Smooth muscle cell (in vitro differentiated cells): ENCODE measurements around the gene CPS1. TPM values are rescaled to one million over a fixed set of nuclear protein-coding genes. Genes with fewer than 3 reads are reported as not detected.

Experiments
- DNase-seq: peaks from one replicate; lab custom pipeline; 2025; ENCODE audit not compliant: unreplicated experiment; lab: John Stamatoyannopoulos, UW
- H2AFZ ChIP-seq: fragments of 200-600 bp; sonication (generic); 2 replicates; pipeline ENCODE4 v1.6.0; 2016; ENCODE audit warnings: antibody characterized with exemption, low read depth, mild to moderate bottlenecking
- H3F3A ChIP-seq: fragments of 200-600 bp; sonication (generic); 2 replicates; pipeline ENCODE4 v1.6.0; 2017; ENCODE audit warnings: antibody characterized with exemption, low read depth
- H3K27ac ChIP-seq: fragments of 200-600 bp; sonication (generic); 2 replicates; pipeline ENCODE4 v1.5.1; 2016; ENCODE audit warnings: low read depth, mild to moderate bottlenecking
- H3K27me3 ChIP-seq: fragments of 200-600 bp; sonication (generic); 2 replicates; pipeline ENCODE4 v1.6.1; 2016; ENCODE audit warnings: low read depth, mild to moderate bottlenecking
- H3K36me3 ChIP-seq: fragments of 200-600 bp; sonication (generic); 2 replicates; pipeline ENCODE4 v1.5.1; 2016; ENCODE audit warnings: low read depth
- H3K4me1 ChIP-seq: fragments of 200-600 bp; sonication (generic); 2 replicates; pipeline ENCODE4 v1.5.1; 2016; ENCODE audit warnings: low read depth
- H3K4me2 ChIP-seq: fragments of 200-600 bp; sonication (generic); 2 replicates; pipeline ENCODE4 v1.6.0; 2016; ENCODE audit warnings: mild to moderate bottlenecking
- H3K4me3 ChIP-seq: fragments of 200-600 bp; sonication (generic); 2 replicates; pipeline ENCODE4 v1.5.1; 2016; ENCODE audit warnings: mild to moderate bottlenecking
- H3K79me2 ChIP-seq: fragments of 200-600 bp; sonication (generic); 2 replicates; pipeline ENCODE4 v1.6.0; 2016; ENCODE audit warnings: low read depth, mild to moderate bottlenecking
- H3K9ac ChIP-seq: fragments of 200-600 bp; sonication (generic); 2 replicates; pipeline ENCODE4 v1.6.0; 2016; ENCODE audit warnings: low read depth
- H3K9me3 ChIP-seq: fragments of 200-600 bp; sonication (generic); replicated peaks from 2 replicates; pipeline ENCODE4 v1.5.1; 2016; ENCODE audit warnings: low read depth
- H4K20me1 ChIP-seq: fragments of 200-600 bp; sonication (generic); 2 replicates; pipeline ENCODE4 v1.6.0; 2016; ENCODE audit warnings: low read depth
- CTCF ChIP-seq: fragments of 200-600 bp; sonication (generic); IDR thresholded peaks from 2 replicates; pipeline ENCODE4 v1.5.1; 2017; ENCODE audit warnings: borderline replicate concordance, mild to moderate bottlenecking, antibody characterized with exemption; ENCODE audit not compliant: insufficient read depth, poor library complexity, severe bottlenecking
- WGBS: methylation state at CpG from one replicate; pipeline ENCODE4 v1.1.7; 2016; ENCODE audit warnings: low lambda C conversion rate; 5-methylcytosine and 5-hydroxymethylcytosine counted together
- polyA plus RNA-seq: library from polyadenylated mRNA; unstranded; fragments of >200 nt; fragmentation: Nextera tagmentation; extraction: Ambion mirVana; gene quantifications from 2 replicates; pipeline ENCODE4 v1.2.1, GENCODE V29; 2016
- total RNA-seq: library from RNA; depleted of rRNA; stranded (reverse); fragments of >200 nt; gene quantifications from 2 replicates; pipeline ENCODE4 v1.2.3, GENCODE V29; 2014

CPS1 gene
- total and polyA plus RNA-seq, 2 experiments from 2014 or later = 0.63 to 8.3 TPM

DNA sequence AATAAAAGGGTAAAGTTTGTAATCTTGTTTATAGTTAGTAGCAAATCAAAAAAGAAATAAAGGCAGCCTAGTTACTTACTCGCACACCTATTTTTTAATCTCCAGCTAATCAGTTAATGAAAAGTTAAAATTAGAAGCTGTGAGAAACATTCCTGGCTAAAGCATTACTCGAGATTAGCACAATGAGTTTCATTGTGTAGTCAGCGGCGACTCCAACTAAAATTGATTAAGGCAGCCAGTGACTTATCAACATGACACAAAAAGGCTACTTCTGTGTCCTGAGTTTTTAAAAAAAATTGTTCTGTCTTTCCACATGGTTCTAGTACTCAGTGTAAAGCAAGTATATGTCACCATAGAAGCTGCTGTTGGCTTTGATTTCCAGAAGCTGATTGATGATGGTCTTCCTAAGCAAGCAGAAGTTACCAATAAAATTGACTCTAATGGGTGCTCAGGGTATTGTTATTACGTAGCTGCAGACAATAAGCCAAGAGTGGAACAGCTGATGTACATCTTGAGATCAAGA is 159.2 kb downstream of the CPS1 start:
- no peak for TF ChIP-seq CTCF
- DNase-seq = no peak
- Histone ChIP-seq H3K36me3 (no peaks in the 10 kb centered on the region), H3K9me3 (no peaks in the 10 kb centered on the region), H3K27ac (no peak overlapping the region), H3K27me3 (no peaks in the 10 kb centered on the region), H3K4me3 (no peak overlapping the region), H2AFZ (no peak overlapping the region), H3K4me1 (no peaks in the 10 kb centered on the region), H4K20me1 (no peaks in the 10 kb centered on the region), H3K9ac (no peak overlapping the region), H3K79me2 (no peaks in the 10 kb centered on the region), H3K4me2 (no peak overlapping the region), H3F3A (no peaks in the 10 kb centered on the region)
- WGBS = 69% methylated on average over 5 of the region's 5 CpGs

DNA sequence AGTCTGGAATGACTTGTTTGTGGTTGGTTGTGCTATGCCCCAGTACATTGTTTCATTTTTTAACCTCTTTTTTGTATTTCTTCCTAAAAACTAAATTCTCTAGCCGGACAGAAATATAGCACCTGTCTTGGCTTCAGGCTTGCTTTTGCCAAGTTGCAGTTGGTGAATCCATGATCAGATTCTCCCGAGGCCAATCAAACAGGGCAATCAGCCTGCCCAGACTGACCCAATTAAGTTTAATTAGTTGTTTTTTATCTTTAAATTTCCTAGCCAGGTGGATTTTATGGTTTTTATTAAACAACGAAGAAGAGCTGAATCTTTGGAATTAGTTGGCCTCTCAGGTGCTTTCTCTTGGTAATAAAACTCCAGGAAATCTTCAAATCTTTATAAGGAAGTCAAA is 162.1 kb downstream of the CPS1 start:
- H3K27ac ChIP-seq = no peak overlapping the region
- H3K4me1 ChIP-seq = no peaks in the 10 kb centered on the region
- no peaks in the 10 kb centered on the region for H4K20me1 ChIP-seq
- no peak for DNase-seq
- H3K9me3 ChIP-seq = no peaks in the 10 kb centered on the region
- H3K4me2 ChIP-seq = no peak overlapping the region
- H3K9ac ChIP-seq = no peak overlapping the region
- WGBS = 52% methylated on average over 3 of the region's 3 CpGs
- no peaks in the 10 kb centered on the region for H3F3A ChIP-seq
- H3K79me2 ChIP-seq = no peaks in the 10 kb centered on the region
- no peaks in the 10 kb centered on the region for H3K27me3 ChIP-seq
- TF ChIP-seq CTCF = no peak
- H2AFZ ChIP-seq = no peak overlapping the region
- no peaks in the 10 kb centered on the region for H3K36me3 ChIP-seq
- H3K4me3 ChIP-seq = no peak overlapping the region

- H3K4me2 ChIP-seq = no peak overlapping the region
- no peak for TF ChIP-seq CTCF
- no peaks in the 10 kb centered on the region for H3K36me3 ChIP-seq
- WGBS = 99% methylated on average over 3 of the region's 3 CpGs
- no peak overlapping the region for H2AFZ ChIP-seq
- H3K79me2 ChIP-seq = no peaks in the 10 kb centered on the region
- DNase-seq = no peak
- no peaks in the 10 kb centered on the region for H3K27me3 ChIP-seq
- H4K20me1 ChIP-seq = no peaks in the 10 kb centered on the region
- no peaks in the 10 kb centered on the region for H3K9me3 ChIP-seq
- no peaks in the 10 kb centered on the region for H3K4me1 ChIP-seq
- H3K27ac ChIP-seq = no peak overlapping the region
- no peak overlapping the region for H3K4me3 ChIP-seq
- no peaks in the 10 kb centered on the region for H3F3A ChIP-seq
- H3K9ac ChIP-seq = no peak overlapping the region
Observed at GRCh38 chr2:210722092-210722491, 165.7 kb downstream of the CPS1 start.

- Histone ChIP-seq H4K20me1 (no peaks in the 10 kb centered on the region), H3K9me3 (no peaks in the 10 kb centered on the region), H3K4me2 (no peak overlapping the region), H3K27me3 (no peaks in the 10 kb centered on the region), H3K36me3 (no peaks in the 10 kb centered on the region), H2AFZ (no peak overlapping the region), H3K79me2 (no peaks in the 10 kb centered on the region), H3K27ac (no peak overlapping the region), H3K9ac (no peak overlapping the region), H3K4me3 (no peak overlapping the region), H3F3A (no peaks in the 10 kb centered on the region), H3K4me1 (no peaks in the 10 kb centered on the region)
- DNase-seq = no peak
- TF ChIP-seq CTCF = no peak
Observed at GRCh38 chr2:210727549-210727948, 171.2 kb downstream of the CPS1 start.
